ENCODE results near the gene PDSS2. TPM values are rescaled to one million over a fixed set of nuclear protein-coding genes. Genes with fewer than 3 reads are reported as not detected.
A peak's percentile ranks its signal among the peaks of the same experiment; 100 is the strongest.

Gene PDSS2
- total RNA-seq, 1 experiment from 2014 or later = 12.1 TPM

DNA sequence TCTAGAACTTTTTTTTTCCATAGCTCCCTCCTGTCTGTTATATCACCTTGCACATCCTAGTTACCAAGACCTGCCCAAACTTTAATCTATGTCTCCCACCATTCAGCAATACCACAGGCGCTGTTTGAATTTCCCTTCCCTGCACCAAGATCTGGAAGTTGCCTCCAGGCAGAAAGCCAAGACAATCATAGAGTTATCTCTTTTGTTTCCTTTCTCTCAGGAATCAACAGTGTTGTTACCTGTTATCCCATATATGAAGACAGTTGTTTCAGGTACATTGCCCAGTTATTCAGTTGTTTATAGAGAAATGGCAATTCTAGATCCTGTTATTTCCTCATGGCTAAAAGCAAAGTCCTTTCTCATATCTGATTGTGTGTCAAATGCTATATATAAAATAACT is 63.2 kb downstream of the PDSS2 start:
- Histone ChIP-seq H4K8ac (replicated peaks; ENCODE audit: insufficient read length, low read depth, low read length) (no peak overlapping the region), H3K18ac (ENCODE audit: insufficient read length, low read depth, low read length) (no peak overlapping the region), H4K5ac (ENCODE audit: insufficient read length, low read depth, low read length) (no peak overlapping the region), H3T11ph (ENCODE audit: low read length) (no peak overlapping the region), H3K79me2 (ENCODE audit: insufficient read depth, low read length) (no peaks in the 10 kb centered on the region), H3K23me2 (ENCODE audit: insufficient read length, low read depth, low read length, poor library complexity, severe bottlenecking) (no peaks in the 10 kb centered on the region), H4K20me1 (ENCODE audit: control insufficient read depth, insufficient read depth, insufficient read length) (no peaks in the 10 kb centered on the region), H3K79me1 (ENCODE audit: insufficient read depth, low read depth, low read length, poor library complexity, severe bottlenecking) (no peaks in the 10 kb centered on the region), H3K9ac (ENCODE audit: extremely low read depth, insufficient read length, low read length) (no peak overlapping the region), H2BK20ac (ENCODE audit: low read depth, low read length, poor library complexity, severe bottlenecking) (no peak overlapping the region), H2BK5ac (ENCODE audit: insufficient read length, low read length) (no peak overlapping the region), H2BK120ac (ENCODE audit: low read depth, low read length, poor library complexity, severe bottlenecking) (no peak overlapping the region), H3K27me3 (ENCODE audit: insufficient read depth, low read length) (no peaks in the 10 kb centered on the region), H3K9me3 (ENCODE audit: control insufficient read depth, low read depth, low read length) (no peaks in the 10 kb centered on the region), H3K14ac (ENCODE audit: insufficient read depth, low read length) (no peak overlapping the region), H2BK12ac (ENCODE audit: insufficient read length, low read depth, low read length) (no peak overlapping the region), H3K23ac (ENCODE audit: insufficient read length, low read depth, low read length) (no peak overlapping the region), H3K4me1 (ENCODE audit: insufficient read depth, low read length) (peaks cover 4% of the 10 kb centered on the region; the same call in 1 of the 2 replicates), H4K91ac (ENCODE audit: insufficient read length, low read depth, low read length) (no peak overlapping the region), H2AFZ (ENCODE audit: low read length) (no peak overlapping the region), H3K27ac (ENCODE audit: insufficient read length, low read depth, low read length) (no peak overlapping the region), H3K56ac (ENCODE audit: insufficient read length, low read depth, low read length) (no peak overlapping the region), H3K4me2 (ENCODE audit: insufficient read depth, insufficient read length, low read length) (no peak overlapping the region), H2AK5ac (ENCODE audit: insufficient read length, low read length) (no peak overlapping the region), H2BK15ac (ENCODE audit: low read depth, low read length) (no peak overlapping the region), H3K4ac (ENCODE audit: low read depth, low read length) (no peak overlapping the region)
- H3K4me1 Mint-ChIP-seq = peaks cover 6 to 16% of the 10 kb centered on the region in 2 experiments
- H3K36me3 Mint-ChIP-seq (ENCODE audit: insufficient read depth in 1 of 3, low read depth in 3 of 3) = peaks cover under 1 to 16% (median 7%) of the 10 kb centered on the region in 3 experiments; a peak in 6 of 7 replicates
- no CpG with 5 or more reads among the region's 1 CpG for whole genome bisulfite sequencing (ENCODE audit: extremely low coverage, insufficient read length, low lambda C conversion rate)
- no peaks in the 10 kb centered on the region for H3K27me3 Mint-ChIP-seq (ENCODE audit: low read depth)
- no peak for DNase-seq
- no peak for TF ChIP-seq CTCF (conservative IDR thresholded peaks at IDR 0.05)
- 0 out of 7 replicates have a peak overlapping the region, but pooled peaks of 1 of the 3 experiments have one; percentile 9 for H3K27ac Mint-ChIP-seq
- no peak overlapping the region for H3K4me3 Mint-ChIP-seq
- H3K9me3 Mint-ChIP-seq = peaks cover 4 to 8% of the 10 kb centered on the region in 2 experiments
